IMR-90 (cell line): ENCODE measurements around the gene CCNJL. TPM values are rescaled to one million over a fixed set of nuclear protein-coding genes. Genes with fewer than 3 reads are reported as not detected.

Experiments used
- ATAC-seq: fragments of 200-7000 bp; cut with Tn5 transposase; 2 replicates; pipeline ENCODE4 v1.9.1; 2020; ENCODE audit warnings: low read depth, mild to moderate bottlenecking, moderate library complexity
- BruUV-seq: library from RNA; stranded (reverse); fragments of 400-500 nt; replicated peaks from 2 replicates; lab custom pipeline; 2021; lab: Mats Ljungman, UMichigan
- CTCF ChIA-PET: fragments of 300-600 bp; formaldehyde crosslinking; extraction: SDS; loops from one replicate; lab custom pipeline; 2021; ENCODE audit warnings: antibody characterized with exemption; lab: Yijun Ruan, JAX
- POLR2A ChIA-PET: fragments of 300-600 bp; sonication (Branson Sonifier 250); formaldehyde crosslinking; loops from one replicate; lab custom pipeline; 2022; ENCODE audit warnings: antibody characterized with exemption; ENCODE audit not compliant: unreplicated experiment; lab: Charles Lee
- DNase-seq: peaks from one replicate; pipeline ENCODE4 v3.0.0; 2013
- H2AFZ ChIP-seq: replicated peaks from 2 replicates; pipeline ENCODE3; 2013; ENCODE audit warnings: low read length, mild to moderate bottlenecking; ENCODE audit not compliant: poor library complexity
- H2AK5ac ChIP-seq: 2 replicates; pipeline ENCODE4 v1.6.1; 2013; ENCODE audit warnings: low read depth, low read length, inconsistent platforms
- H2AK9ac ChIP-seq: replicated peaks from 2 replicates; pipeline ENCODE3; 2013; ENCODE audit warnings: mild to moderate bottlenecking, low read depth, low read length, moderate library complexity; ENCODE audit not compliant: poor library complexity
- H2BK120ac ChIP-seq: 2 replicates; pipeline ENCODE4 v1.6.1; 2013; ENCODE audit warnings: low read depth, low read length, inconsistent platforms
- H2BK15ac ChIP-seq: 3 replicates; pipeline ENCODE4 v1.6.1; 2013; ENCODE audit warnings: low read depth, low read length, inconsistent platforms
- H2BK20ac ChIP-seq: 2 replicates; pipeline ENCODE4 v1.6.1; 2013; ENCODE audit warnings: low read depth, mild to moderate bottlenecking, inconsistent platforms, low read length, moderate library complexity
- H2BK5ac ChIP-seq: 2 replicates; pipeline ENCODE4 v1.6.1; 2013; ENCODE audit warnings: mild to moderate bottlenecking, low read depth, low read length, inconsistent platforms; ENCODE audit not compliant: poor library complexity, severe bottlenecking
- H3K14ac ChIP-seq: replicated peaks from 2 replicates; pipeline ENCODE4 v1.6.1; 2013; ENCODE audit warnings: low read depth, low read length, inconsistent platforms
- H3K18ac ChIP-seq: 2 replicates; pipeline ENCODE4 v1.6.1; 2013; ENCODE audit warnings: low read depth, low read length, control low read depth
- H3K23ac ChIP-seq: 2 replicates; pipeline ENCODE4 v1.6.1; 2013; ENCODE audit warnings: low read depth, low read length, inconsistent platforms
- H3K27ac ChIP-seq: 2 replicates; pipeline ENCODE4 v1.5.1; 2013; ENCODE audit warnings: mild to moderate bottlenecking, control low read depth, low read length; ENCODE audit not compliant: insufficient read depth
- H3K27me3 ChIP-seq: 2 replicates; pipeline ENCODE4 v1.6.1; 2013; ENCODE audit warnings: low read length; ENCODE audit not compliant: control insufficient read depth, insufficient read depth
- H3K36me3 ChIP-seq: 2 replicates; pipeline ENCODE4 v1.6.1; 2013; ENCODE audit warnings: low read length, mixed read lengths; ENCODE audit not compliant: control insufficient read depth, insufficient read depth
- H3K4ac ChIP-seq: 2 replicates; pipeline ENCODE4 v1.6.1; 2013; ENCODE audit warnings: low read depth, low read length, inconsistent platforms
- H3K4me1 ChIP-seq: 2 replicates; pipeline ENCODE4 v1.6.1; 2013; ENCODE audit warnings: low read length, mixed read lengths; ENCODE audit not compliant: control insufficient read depth, insufficient read depth
- H3K4me2 ChIP-seq: 2 replicates; pipeline ENCODE4 v1.6.1; 2013; ENCODE audit warnings: low read depth, mild to moderate bottlenecking, control low read depth, low read length, moderate library complexity
- H3K4me3 ChIP-seq: 2 replicates; pipeline ENCODE4 v1.5.1; 2013; ENCODE audit warnings: low read depth, mild to moderate bottlenecking, control low read depth, low read length, moderate library complexity; ENCODE audit not compliant: insufficient read depth
- H3K56ac ChIP-seq: 2 replicates; pipeline ENCODE4 v1.6.1; 2013; ENCODE audit warnings: low read length, inconsistent platforms; ENCODE audit not compliant: insufficient read depth; ENCODE audit errors: extremely low read depth
- H3K79me1 ChIP-seq, 2 experiments: 2 replicates each; pipeline ENCODE4 v1.6.1; 2013; ENCODE audit warnings: low read length in 2 of 2, inconsistent platforms in 1 of 2, low read depth in 1 of 2
- H3K9ac ChIP-seq: 2 replicates; pipeline ENCODE4 v1.6.1; 2013; ENCODE audit warnings: low read depth, low read length, control low read depth
- H3K9me1 ChIP-seq: 2 replicates; pipeline ENCODE4 v1.6.1; 2013; ENCODE audit warnings: low read length, inconsistent platforms; ENCODE audit not compliant: insufficient read depth
- H3K9me3 ChIP-seq: 2 replicates; pipeline ENCODE4 v1.6.1; 2013; ENCODE audit warnings: low read length; ENCODE audit not compliant: control insufficient read depth, insufficient read depth
- H4K20me1 ChIP-seq: 2 replicates; pipeline ENCODE4 v1.6.1; 2013; ENCODE audit warnings: low read length, inconsistent platforms; ENCODE audit not compliant: insufficient read depth
- H4K5ac ChIP-seq: 2 replicates; pipeline ENCODE4 v1.6.1; 2013; ENCODE audit warnings: mild to moderate bottlenecking, low read depth, low read length, control low read depth
- H4K8ac ChIP-seq, 2 experiments: 2 replicates each; pipeline ENCODE4 v1.6.1; 2013; ENCODE audit warnings: low read depth in 2 of 2, low read length in 2 of 2, control low read depth in 1 of 2, inconsistent platforms in 1 of 2
- H4K91ac ChIP-seq: 2 replicates; pipeline ENCODE4 v1.6.1; 2013; ENCODE audit warnings: low read depth, low read length, inconsistent platforms; ENCODE audit not compliant: insufficient read depth
- BHLHE40 ChIP-seq: fragments of 150-350 bp; IDR thresholded peaks from 2 replicates; pipeline ENCODE4 v1.6.1; 2016; ENCODE audit warnings: mild to moderate bottlenecking, low read depth, low read length
- CEBPB ChIP-seq: IDR thresholded peaks from 2 replicates; pipeline ENCODE4 v1.6.1; 2012; ENCODE audit warnings: low read depth, low read length, improper control_type of control experiment
- CHD1 ChIP-seq: IDR thresholded peaks from 2 replicates; pipeline ENCODE4 v1.6.1; 2012; ENCODE audit warnings: low read depth, low read length, improper control_type of control experiment
- FOS ChIP-seq: fragments of 150-350 bp; IDR thresholded peaks from 2 replicates; pipeline ENCODE4 v1.6.1; 2016; ENCODE audit warnings: low read depth, low read length
- MAFK ChIP-seq: IDR thresholded peaks from 2 replicates; pipeline ENCODE4 v1.6.1; 2012; ENCODE audit warnings: low read depth, low read length, improper control_type of control experiment
- MAZ ChIP-seq: IDR thresholded peaks from 2 replicates; pipeline ENCODE4 v1.6.1; 2012; ENCODE audit warnings: low read depth, mild to moderate bottlenecking, low read length, improper control_type of control experiment, moderate library complexity, borderline replicate concordance
- MXI1 ChIP-seq: IDR thresholded peaks from 2 replicates; pipeline ENCODE4 v1.6.1; 2012; ENCODE audit warnings: low read depth, mild to moderate bottlenecking, low read length, moderate library complexity, borderline replicate concordance
- NFE2L2 ChIP-seq: fragments of 150-350 bp; IDR thresholded peaks from 2 replicates; pipeline ENCODE4 v1.6.1; 2016; ENCODE audit warnings: low read depth, mild to moderate bottlenecking, low read length
- POLR2A ChIP-seq: IDR thresholded peaks from 2 replicates; pipeline ENCODE4 v1.6.1; 2012; ENCODE audit warnings: mild to moderate bottlenecking, low read depth, low read length
- RAD21 ChIP-seq: IDR thresholded peaks from 2 replicates; pipeline ENCODE4 v1.6.1; 2012; ENCODE audit warnings: low read length, improper control_type of control experiment
- RCOR1 ChIP-seq: IDR thresholded peaks from 2 replicates; pipeline ENCODE4 v1.6.1; 2012; ENCODE audit warnings: mild to moderate bottlenecking, low read length, improper control_type of control experiment; ENCODE audit not compliant: insufficient replicate concordance
- RFX5 ChIP-seq: IDR thresholded peaks from 2 replicates; pipeline ENCODE4 v1.8.0; 2012; ENCODE audit warnings: low read depth, mild to moderate bottlenecking, low read length, moderate library complexity
- SMC3 ChIP-seq: fragments of 150-350 bp; IDR thresholded peaks from 2 replicates; pipeline ENCODE4 v1.6.1; 2016; ENCODE audit warnings: low read depth, mild to moderate bottlenecking, antibody characterized with exemption, low read length, moderate library complexity
- USF2 ChIP-seq: fragments of 150-350 bp; IDR thresholded peaks from 2 replicates; pipeline ENCODE4 v1.6.1; 2017; ENCODE audit warnings: mild to moderate bottlenecking, antibody characterized with exemption, low read length, low read depth
- WGBS, 2 experiments: methylation state at CpG; one replicate each; pipeline versions ENCODE4 v1.1.5 to v1.1.7; 2013; ENCODE audit warnings: missing lambda C conversion rate in 2 of 2; ENCODE audit not compliant: insufficient read length in 1 of 2; ENCODE audit errors: extremely low coverage in 2 of 2; 5-methylcytosine and 5-hydroxymethylcytosine counted together
- dilution Hi-C: fragments of 300-500 bp; cut with HindIII; formaldehyde crosslinking; loops from one replicate; pipeline ENCODE4 v1.14.3; 2018; ENCODE audit warnings: low sequenced_read_pairs; ENCODE audit not compliant: unreplicated experiment
- in situ Hi-C: fragments of 300-500 bp; cut with MboI; formaldehyde crosslinking; loops from 3 replicates; pipeline ENCODE4 v1.14.3; 2019; ENCODE audit warnings: low sequenced_read_pairs, inconsistent platforms, mixed read lengths
- intact Hi-C: fragments of 100-400 bp; cut with micrococcal nuclease; formaldehyde crosslinking; loops from 2 replicates; pipeline ENCODE4 v1.10.0; 2022
- polyA plus RNA-seq, 3 experiments: library from polyadenylated mRNA; depleted of rRNA; stranded (reverse); fragments of >200 nt; gene quantifications; 2 replicates each; pipeline ENCODE4 v1.2.3, GENCODE V29; 2012; ENCODE audit warnings: low replicate concordance in 1 of 3
- total RNA-seq: library from RNA; depleted of rRNA; stranded (reverse); fragments of >200 nt; gene quantifications from 2 replicates; pipeline ENCODE4 v1.2.3, GENCODE V29; 2012
- TF ChIP-seq, protein P1 (sequence below): fragments of 150-350 bp; IDR thresholded peaks from 2 replicates; pipeline ENCODE4 v1.6.1; 2016; ENCODE audit warnings: low read depth, mild to moderate bottlenecking, low read length, moderate library complexity, borderline replicate concordance
- TF ChIP-seq, protein P2 (sequence below): conservative IDR thresholded peaks from 2 replicates; pipeline ENCODE4 v1.5.1; 2012; ENCODE audit warnings: mild to moderate bottlenecking, low read depth, low read length, improper control_type of control experiment

Gene CCNJL
- total and polyA plus RNA-seq, 2 of the 4 experiments (the other 2 are of a cell fraction) = 2.0 to 3.8 TPM

- ATAC-seq (no peak), DNase-seq (no peak)
- Histone ChIP-seq H3K9ac (no peak overlapping the region), H2AFZ (no peak overlapping the region), H3K4me3 (no peak overlapping the region), H3K27ac (no peak overlapping the region), H4K8ac (no peak overlapping the region), H3K27me3 (no peaks in the 10 kb centered on the region), H3K9me1 (no peaks in the 10 kb centered on the region; the same call in 1 of the 2 replicates), H2AK9ac (no peak overlapping the region), H3K4ac (no peak overlapping the region), H3K36me3 (no peaks in the 10 kb centered on the region), H2BK20ac (no peak overlapping the region), H3K4me2 (no peak overlapping the region), H3K4me1 (no peaks in the 10 kb centered on the region), H2BK15ac (no peak overlapping the region), H3K14ac (no peak overlapping the region), H2BK5ac (no peak overlapping the region), H4K5ac (no peak overlapping the region), H3K23ac (no peak overlapping the region), H4K91ac (no peak overlapping the region), H3K9me3 (no peaks in the 10 kb centered on the region), H3K56ac (no peak overlapping the region), H2BK120ac (no peak overlapping the region), H4K20me1 (no peaks in the 10 kb centered on the region), H3K79me1 (no peaks in the 10 kb centered on the region), H3K18ac (no peak overlapping the region), H2AK5ac (no peak overlapping the region)
- WGBS, 2 experiments = no CpG with 5 or more reads among the region's 4 CpGs
- ChIA-PET CTCF (no interaction called here), POLR2A (no interaction called here)
- no peak for TF ChIP-seq POLR2A
- no peak for TF ChIP-seq NFE2L2
- no peak for TF ChIP-seq USF2
- no peak for TF ChIP-seq BHLHE40
- no peak for TF ChIP-seq CEBPB
- no peak for TF ChIP-seq MXI1
- no peak for TF ChIP-seq MAFK
- TF ChIP-seq SMC3 = no peak
- TF ChIP-seq, protein P1, sequence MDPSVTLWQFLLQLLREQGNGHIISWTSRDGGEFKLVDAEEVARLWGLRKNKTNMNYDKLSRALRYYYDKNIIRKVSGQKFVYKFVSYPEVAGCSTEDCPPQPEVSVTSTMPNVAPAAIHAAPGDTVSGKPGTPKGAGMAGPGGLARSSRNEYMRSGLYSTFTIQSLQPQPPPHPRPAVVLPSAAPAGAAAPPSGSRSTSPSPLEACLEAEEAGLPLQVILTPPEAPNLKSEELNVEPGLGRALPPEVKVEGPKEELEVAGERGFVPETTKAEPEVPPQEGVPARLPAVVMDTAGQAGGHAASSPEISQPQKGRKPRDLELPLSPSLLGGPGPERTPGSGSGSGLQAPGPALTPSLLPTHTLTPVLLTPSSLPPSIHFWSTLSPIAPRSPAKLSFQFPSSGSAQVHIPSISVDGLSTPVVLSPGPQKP = no peak
- TF ChIP-seq RCOR1 = no peak
- TF ChIP-seq RFX5 = no peak
- no peak for TF ChIP-seq RAD21
- TF ChIP-seq CHD1 = no peak
- no peak for TF ChIP-seq FOS
- no peak for TF ChIP-seq MAZ
- TF ChIP-seq, protein P2, sequence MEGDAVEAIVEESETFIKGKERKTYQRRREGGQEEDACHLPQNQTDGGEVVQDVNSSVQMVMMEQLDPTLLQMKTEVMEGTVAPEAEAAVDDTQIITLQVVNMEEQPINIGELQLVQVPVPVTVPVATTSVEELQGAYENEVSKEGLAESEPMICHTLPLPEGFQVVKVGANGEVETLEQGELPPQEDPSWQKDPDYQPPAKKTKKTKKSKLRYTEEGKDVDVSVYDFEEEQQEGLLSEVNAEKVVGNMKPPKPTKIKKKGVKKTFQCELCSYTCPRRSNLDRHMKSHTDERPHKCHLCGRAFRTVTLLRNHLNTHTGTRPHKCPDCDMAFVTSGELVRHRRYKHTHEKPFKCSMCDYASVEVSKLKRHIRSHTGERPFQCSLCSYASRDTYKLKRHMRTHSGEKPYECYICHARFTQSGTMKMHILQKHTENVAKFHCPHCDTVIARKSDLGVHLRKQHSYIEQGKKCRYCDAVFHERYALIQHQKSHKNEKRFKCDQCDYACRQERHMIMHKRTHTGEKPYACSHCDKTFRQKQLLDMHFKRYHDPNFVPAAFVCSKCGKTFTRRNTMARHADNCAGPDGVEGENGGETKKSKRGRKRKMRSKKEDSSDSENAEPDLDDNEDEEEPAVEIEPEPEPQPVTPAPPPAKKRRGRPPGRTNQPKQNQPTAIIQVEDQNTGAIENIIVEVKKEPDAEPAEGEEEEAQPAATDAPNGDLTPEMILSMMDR = no peak
- no TSS peak for BruUV-seq
- dilution Hi-C loops (loop anchor here (25.0 kb wide), 1 partner anchor 340 kb away; the partner anchor contains the start of gene TTC1), intact Hi-C loops (no loop called here), in situ Hi-C loops (no loop called here)
Measured at GRCh38 chr5:160352308-160352707, 39.9 kb upstream of the CCNJL start.
